HCT116 (cell line): ENCODE data around the gene ZBTB24. TPM values are rescaled to one million over a fixed set of nuclear protein-coding genes. Genes with fewer than 3 reads are reported as not detected.

ENCODE experiments used
- ATAC-seq: fragments of 200-7000 bp; cut with Tn5 transposase; 2 replicates; pipeline ENCODE4 v1.9.1; 2020; ENCODE audit warnings: mild to moderate bottlenecking, moderate library complexity
- BruUV-seq: library from RNA; stranded (reverse); fragments of 400-500 nt; replicated peaks from 2 replicates; lab custom pipeline; 2021; lab: Mats Ljungman, UMichigan
- CTCF ChIA-PET: fragments of 300-600 bp; sonication (Branson Sonifier 250); formaldehyde crosslinking; loops from one replicate; lab custom pipeline; 2021; ENCODE audit warnings: antibody characterized with exemption; lab: Charles Lee
- POLR2A ChIA-PET: fragments of 300-600, 350-600 bp; sonication (Branson Sonifier 250); formaldehyde crosslinking; loops from one replicate; lab custom pipeline; 2021; ENCODE audit warnings: antibody characterized with exemption; lab: Charles Lee
- RAD21 ChIA-PET, 2 experiments: fragments of 300-600 bp; sonication (Branson Sonifier 250); formaldehyde crosslinking; loops; one replicate each; lab custom pipeline; 2023; ENCODE audit warnings: low total read pairs in 2 of 2; ENCODE audit not compliant: uncharacterized antibody in 2 of 2, unreplicated experiment in 2 of 2, low non-redundant PET in 1 of 2; lab: Charles Lee
- DNase-seq: peaks from one replicate; pipeline ENCODE4 v3.0.0-alpha.2; 2010; ENCODE audit warnings: low read depth, low spot score
- H2AFZ ChIP-seq: fragments of 200-600 bp; shearing (Covaris generic), sonication (generic); 2 replicates; pipeline ENCODE4 v1.6.1; 2017; ENCODE audit warnings: low read depth, mixed run types, mixed read lengths, antibody characterized with exemption, low read length; ENCODE audit not compliant: poor library complexity, severe bottlenecking
- H3K27ac ChIP-seq: 2 replicates; pipeline ENCODE4 v1.5.1; 2012; ENCODE audit warnings: low read depth, low read length
- H3K27me3 ChIP-seq: fragments of 200-600 bp; sonication (generic); 2 replicates; pipeline ENCODE4 v1.6.1; 2016; ENCODE audit warnings: mixed run types, low read length, mixed read lengths; ENCODE audit not compliant: insufficient read depth
- H3K36me3 ChIP-seq, 2 experiments: fragments of 200-500 bp in 1 of 2; fragments of 200-600 bp in 1 of 2; sonication (Bioruptor generic) in 1 of 2; sonication (generic) in 1 of 2; 2 replicates each; pipeline versions ENCODE4 v1.5.1 to v1.6.1; 2014 to 2016; ENCODE audit warnings: low read length in 2 of 2, inconsistent platforms in 1 of 2, mixed read lengths in 1 of 2, mixed run types in 1 of 2; ENCODE audit not compliant: insufficient read depth in 2 of 2, control insufficient read depth in 1 of 2
- H3K4me1 ChIP-seq, 2 experiments: fragments of 200-600 bp in 1 of 2; sonication (generic) in 1 of 2; 2 replicates each; pipeline versions ENCODE4 v1.5.1 to v1.6.1; 2012 to 2017; ENCODE audit warnings: low read length in 2 of 2, inconsistent platforms in 1 of 2, mild to moderate bottlenecking in 1 of 2, mixed read lengths in 1 of 2, mixed run types in 1 of 2, moderate library complexity in 1 of 2; ENCODE audit not compliant: insufficient read depth in 2 of 2, control insufficient read depth in 1 of 2
- H3K4me2 ChIP-seq: fragments of 200-600 bp; sonication (generic); 2 replicates; pipeline ENCODE4 v1.6.1; 2017; ENCODE audit warnings: mixed run types, low read length, mixed read lengths
- H3K4me3 ChIP-seq, 2 experiments: fragments of 200-600 bp in 1 of 2; sonication (generic) in 1 of 2; replicated peaks in 1 of 2; 2 replicates each; pipeline ENCODE4 v1.5.1; 2011 to 2016; ENCODE audit warnings: low read length in 2 of 2, control low read depth in 1 of 2, low read depth in 1 of 2, mild to moderate bottlenecking in 1 of 2, mixed read lengths in 1 of 2, mixed run types in 1 of 2
- H3K79me2 ChIP-seq: fragments of 200-600 bp; sonication (generic); 2 replicates; pipeline ENCODE4 v1.6.1; 2017; ENCODE audit warnings: mild to moderate bottlenecking, mixed run types, low read length, moderate library complexity, mixed read lengths; ENCODE audit not compliant: insufficient read depth
- H3K9ac ChIP-seq: fragments of 200-600 bp; sonication (generic); 2 replicates; pipeline ENCODE4 v1.6.1; 2016; ENCODE audit warnings: low read length, mixed read lengths
- H3K9me2 ChIP-seq: fragments of 200-600 bp; sonication (generic), shearing (Covaris generic); 2 replicates; pipeline ENCODE4 v1.6.1; 2017; ENCODE audit warnings: mixed run types, mild to moderate bottlenecking, moderate library complexity; ENCODE audit not compliant: insufficient read depth
- H3K9me3 ChIP-seq, 2 experiments: fragments of 200-500 bp in 1 of 2; fragments of 200-600 bp in 1 of 2; sonication (Bioruptor generic) in 1 of 2; sonication (generic) in 1 of 2; 2 replicates each; pipeline ENCODE4 v1.6.1; 2014 to 2017; ENCODE audit warnings: low read length in 2 of 2, mixed read lengths in 2 of 2, inconsistent platforms in 1 of 2, low read depth in 1 of 2, mild to moderate bottlenecking in 1 of 2, mixed run types in 1 of 2, moderate library complexity in 1 of 2; ENCODE audit not compliant: control insufficient read depth in 1 of 2, insufficient read depth in 1 of 2
- H4K20me1 ChIP-seq: fragments of 200-600 bp; sonication (generic), shearing (Covaris generic); 2 replicates; pipeline ENCODE4 v1.6.1; 2017; ENCODE audit warnings: mixed run types, mild to moderate bottlenecking, moderate library complexity; ENCODE audit not compliant: insufficient read depth
- EGR1 ChIP-seq: IDR thresholded peaks from 2 replicates; pipeline ENCODE4 v1.6.1; 2012; ENCODE audit warnings: low read depth
- ELF1 ChIP-seq: IDR thresholded peaks from 2 replicates; pipeline ENCODE4 v1.6.1; 2012; ENCODE audit warnings: low read depth, borderline replicate concordance
- EZH2 ChIP-seq: fragments of 200-600 bp; sonication (generic); IDR thresholded peaks from 2 replicates; pipeline ENCODE4 v1.6.1; 2017; ENCODE audit warnings: antibody characterized with exemption, mixed run types
- POLR2A ChIP-seq: IDR thresholded peaks from 2 replicates; pipeline ENCODE4 v1.7.0; 2011; ENCODE audit warnings: borderline replicate concordance; ENCODE audit not compliant: insufficient read depth, insufficient read length; ENCODE audit errors: extremely low read depth
- POLR2AphosphoS5 ChIP-seq: IDR thresholded peaks from 2 replicates; pipeline ENCODE4 v1.6.1; 2011; ENCODE audit warnings: mild to moderate bottlenecking, low read depth, low read length, moderate library complexity
- SP1 ChIP-seq: IDR thresholded peaks from 2 replicates; pipeline ENCODE4 v1.6.1; 2012; ENCODE audit warnings: low read depth
- SRF ChIP-seq: IDR thresholded peaks from 2 replicates; pipeline ENCODE4 v1.6.1; 2012; ENCODE audit warnings: low read depth
- TCF7L2 ChIP-seq: IDR thresholded peaks from 2 replicates; pipeline ENCODE4 v1.7.0; 2011; ENCODE audit warnings: borderline replicate concordance, inconsistent platforms; ENCODE audit not compliant: insufficient read depth, insufficient read length; ENCODE audit errors: extremely low read depth
- ZFX ChIP-seq: fragments of 450-650 bp; IDR thresholded peaks from 2 replicates; pipeline ENCODE4 v1.6.1; 2017
- ZNF274 ChIP-seq: fragments of 200-500 bp; sonication (Bioruptor generic); IDR thresholded peaks from 2 replicates; pipeline ENCODE4 v1.6.1; 2014; ENCODE audit warnings: mild to moderate bottlenecking, low read depth, low read length, inconsistent platforms
- intact Hi-C: fragments of 100-400 bp; cut with micrococcal nuclease; formaldehyde crosslinking; loops from 2 replicates; pipeline ENCODE4 v1.10.0; 2022
- total RNA-seq: library from RNA; stranded (reverse); gene quantifications from one replicate; pipeline ENCODE4 v1.2.1, GENCODE V29; 2021; ENCODE audit not compliant: unreplicated experiment
- TF ChIP-seq, protein P1 (sequence below), 3 experiments: fragments of 200-600 bp in 1 of 3; sonication (generic) in 1 of 3; IDR thresholded peaks in 2 of 3; conservative IDR thresholded peaks in 1 of 3; 2 replicates each; pipeline ENCODE4 v1.5.1; 2012 to 2017; ENCODE audit warnings: low read depth in 2 of 3, low read length in 2 of 3, antibody characterized with exemption in 1 of 3, borderline replicate concordance in 1 of 3, control low read depth in 1 of 3, mild to moderate bottlenecking in 1 of 3, mixed read lengths in 1 of 3, mixed run types in 1 of 3, moderate library complexity in 1 of 3; ENCODE audit not compliant: insufficient read depth in 1 of 3
- TF ChIP-seq, protein P2 (sequence below): IDR thresholded peaks from 2 replicates; pipeline ENCODE4 v1.6.1; 2011; ENCODE audit warnings: mild to moderate bottlenecking, low read length, moderate library complexity; ENCODE audit not compliant: insufficient replicate concordance; ENCODE audit errors: extremely low read depth
- TF ChIP-seq, protein P3 (sequence below): IDR thresholded peaks from 2 replicates; pipeline ENCODE4 v1.6.1; 2012
- TF ChIP-seq, protein P4 (sequence below): IDR thresholded peaks from 2 replicates; pipeline ENCODE4 v1.6.1; 2012

Gene ZBTB24
- total RNA-seq, 1 experiment from 2014 or later, result 11.3 TPM

DNA sequence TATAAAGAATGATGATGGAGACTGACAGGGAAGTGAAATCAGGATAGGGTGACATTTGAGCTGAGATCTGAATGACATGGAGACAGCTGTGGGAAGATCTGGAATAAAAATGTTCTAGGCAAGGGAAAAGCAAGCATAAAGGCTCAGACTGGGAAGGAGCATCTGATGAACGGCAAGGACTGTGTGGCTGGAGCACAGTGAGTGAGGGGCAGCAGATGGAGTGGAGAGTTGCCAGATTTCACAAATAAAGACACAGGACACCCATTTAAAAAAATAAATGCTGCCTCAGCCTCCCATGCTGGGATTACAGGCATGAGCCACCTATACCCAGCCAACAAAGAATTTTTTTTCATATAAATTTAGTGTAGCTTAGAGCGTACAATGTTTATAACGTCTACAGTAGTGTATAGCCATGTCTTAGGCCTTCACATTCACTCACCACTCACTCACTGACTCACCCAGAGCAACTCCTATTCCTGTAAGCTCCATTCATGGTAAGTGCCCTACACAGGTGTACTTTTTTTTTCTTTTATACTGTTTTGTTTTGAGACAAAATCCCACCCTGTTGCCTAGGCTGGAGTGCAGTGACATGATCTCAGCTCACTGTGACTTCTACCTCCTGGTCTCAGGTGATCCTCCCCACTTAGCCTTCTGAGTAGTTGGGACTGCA is 2.4 kb upstream of the ZBTB24 start:
- POLR2A ChIA-PET, result no interaction called here

DNA sequence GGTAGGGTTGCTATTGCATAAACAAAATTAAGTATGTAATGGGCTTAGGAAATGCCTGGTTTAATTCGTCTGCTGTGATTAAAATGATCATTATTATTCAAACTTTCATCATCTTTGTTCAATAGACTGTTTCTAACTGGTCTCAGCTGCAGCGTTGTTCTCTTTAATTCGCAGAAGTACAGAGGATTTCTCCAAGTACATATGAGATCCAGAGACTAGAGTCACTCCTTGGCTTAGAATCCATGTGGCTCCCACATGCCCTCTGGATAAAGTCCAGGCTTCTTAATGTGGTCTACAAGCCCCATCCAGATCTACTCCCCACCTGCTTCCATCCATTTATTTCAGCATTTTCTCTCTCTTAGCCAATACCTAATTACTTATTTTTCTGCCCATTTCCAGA is 1.1 kb upstream of the ZBTB24 start:
- POLR2A ChIA-PET, result no interaction called here
- Histone ChIP-seq H3K4me2 (peak overlapping the region; percentile 74), H3K9ac (peak overlapping the region; percentile 36; the same call in 1 of the 2 replicates), H3K9me3 (no peaks in the 10 kb centered on the region), H3K9me2 (no peaks in the 10 kb centered on the region), H2AFZ (peak overlapping the region; percentile 78), H3K36me3 (peaks cover 13 to 15% of the 10 kb centered on the region in 2 experiments; a peak in 3 of 4 replicates), H3K4me1 (peaks cover 4 to 15% of the 10 kb centered on the region in 2 experiments; a peak in 3 of 4 replicates), H3K79me2 (peaks cover 36% of the 10 kb centered on the region), H3K27ac (no peak overlapping the region), H3K4me3 (peak overlapping the region in 1 of 2 experiments; percentile 48; a peak in 2 of 4 replicates), H3K27me3 (no peaks in the 10 kb centered on the region), H4K20me1 (no peaks in the 10 kb centered on the region)
- DNase-seq (no peak), ATAC-seq (no peak)
- TF ChIP-seq POLR2A, result no peak
- TF ChIP-seq, protein P1, sequence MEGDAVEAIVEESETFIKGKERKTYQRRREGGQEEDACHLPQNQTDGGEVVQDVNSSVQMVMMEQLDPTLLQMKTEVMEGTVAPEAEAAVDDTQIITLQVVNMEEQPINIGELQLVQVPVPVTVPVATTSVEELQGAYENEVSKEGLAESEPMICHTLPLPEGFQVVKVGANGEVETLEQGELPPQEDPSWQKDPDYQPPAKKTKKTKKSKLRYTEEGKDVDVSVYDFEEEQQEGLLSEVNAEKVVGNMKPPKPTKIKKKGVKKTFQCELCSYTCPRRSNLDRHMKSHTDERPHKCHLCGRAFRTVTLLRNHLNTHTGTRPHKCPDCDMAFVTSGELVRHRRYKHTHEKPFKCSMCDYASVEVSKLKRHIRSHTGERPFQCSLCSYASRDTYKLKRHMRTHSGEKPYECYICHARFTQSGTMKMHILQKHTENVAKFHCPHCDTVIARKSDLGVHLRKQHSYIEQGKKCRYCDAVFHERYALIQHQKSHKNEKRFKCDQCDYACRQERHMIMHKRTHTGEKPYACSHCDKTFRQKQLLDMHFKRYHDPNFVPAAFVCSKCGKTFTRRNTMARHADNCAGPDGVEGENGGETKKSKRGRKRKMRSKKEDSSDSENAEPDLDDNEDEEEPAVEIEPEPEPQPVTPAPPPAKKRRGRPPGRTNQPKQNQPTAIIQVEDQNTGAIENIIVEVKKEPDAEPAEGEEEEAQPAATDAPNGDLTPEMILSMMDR (IDR thresholded peaks at IDR 0.05 in 2 of 3, conservative IDR thresholded peaks at IDR 0.05 in 1 of 3; ENCODE audit: borderline replicate concordance in 1 of 3, insufficient read depth in 1 of 3, low read depth in 2 of 3, low read length in 2 of 3), result no peak
- no peak for TF ChIP-seq ZFX
- TF ChIP-seq, protein P2, sequence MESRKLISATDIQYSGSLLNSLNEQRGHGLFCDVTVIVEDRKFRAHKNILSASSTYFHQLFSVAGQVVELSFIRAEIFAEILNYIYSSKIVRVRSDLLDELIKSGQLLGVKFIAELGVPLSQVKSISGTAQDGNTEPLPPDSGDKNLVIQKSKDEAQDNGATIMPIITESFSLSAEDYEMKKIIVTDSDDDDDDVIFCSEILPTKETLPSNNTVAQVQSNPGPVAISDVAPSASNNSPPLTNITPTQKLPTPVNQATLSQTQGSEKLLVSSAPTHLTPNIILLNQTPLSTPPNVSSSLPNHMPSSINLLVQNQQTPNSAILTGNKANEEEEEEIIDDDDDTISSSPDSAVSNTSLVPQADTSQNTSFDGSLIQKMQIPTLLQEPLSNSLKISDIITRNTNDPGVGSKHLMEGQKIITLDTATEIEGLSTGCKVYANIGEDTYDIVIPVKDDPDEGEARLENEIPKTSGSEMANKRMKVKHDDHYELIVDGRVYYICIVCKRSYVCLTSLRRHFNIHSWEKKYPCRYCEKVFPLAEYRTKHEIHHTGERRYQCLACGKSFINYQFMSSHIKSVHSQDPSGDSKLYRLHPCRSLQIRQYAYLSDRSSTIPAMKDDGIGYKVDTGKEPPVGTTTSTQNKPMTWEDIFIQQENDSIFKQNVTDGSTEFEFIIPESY, result no peak
- no peak for TF ChIP-seq ELF1
- no peak for TF ChIP-seq TCF7L2
- TF ChIP-seq, protein P3, sequence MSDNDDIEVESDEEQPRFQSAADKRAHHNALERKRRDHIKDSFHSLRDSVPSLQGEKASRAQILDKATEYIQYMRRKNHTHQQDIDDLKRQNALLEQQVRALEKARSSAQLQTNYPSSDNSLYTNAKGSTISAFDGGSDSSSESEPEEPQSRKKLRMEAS, result no peak
- no peak for TF ChIP-seq EGR1
- no peak for TF ChIP-seq POLR2AphosphoS5
- RAD21 ChIA-PET, result no interaction called here
- intact Hi-C loops, result no loop called here
- CTCF ChIA-PET, result no interaction called here
- BruUV-seq, result no TSS peak

More for the DNA sequence above, 2.4 kb upstream of the ZBTB24 start:
- ATAC-seq (no peak), DNase-seq (no peak)
- BruUV-seq, result no TSS peak
- peaks cover 4 to 15% of the 10 kb centered on the region in 2 experiments; a peak in 3 of 4 replicates for H3K4me1 ChIP-seq
- no peaks in the 10 kb centered on the region for H4K20me1 ChIP-seq
- H3K4me3 ChIP-seq, result no peak overlapping the region
- peaks cover 10 to 15% of the 10 kb centered on the region in 2 experiments; a peak in 3 of 4 replicates for H3K36me3 ChIP-seq
- intact Hi-C loops, result no loop called here
- H2AFZ ChIP-seq, result no peak overlapping the region
- H3K27me3 ChIP-seq, result no peaks in the 10 kb centered on the region
- CTCF ChIA-PET, result no interaction called here
- no peak overlapping the region for H3K27ac ChIP-seq
- RAD21 ChIA-PET, result no interaction called here
- H3K9ac ChIP-seq, result no peak overlapping the region
- H3K9me3 ChIP-seq, result no peaks in the 10 kb centered on the region
- peaks cover 24% of the 10 kb centered on the region for H3K79me2 ChIP-seq
- no peak overlapping the region for H3K4me2 ChIP-seq
- TF ChIP-seq EZH2 (no peak), SRF (no peak), ZNF274 (no peak), EGR1 (no peak), SP1 (no peak), ELF1 (no peak)
- TF ChIP-seq, protein P4, sequence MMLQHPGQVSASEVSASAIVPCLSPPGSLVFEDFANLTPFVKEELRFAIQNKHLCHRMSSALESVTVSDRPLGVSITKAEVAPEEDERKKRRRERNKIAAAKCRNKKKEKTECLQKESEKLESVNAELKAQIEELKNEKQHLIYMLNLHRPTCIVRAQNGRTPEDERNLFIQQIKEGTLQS, result no peak
- no peaks in the 10 kb centered on the region for H3K9me2 ChIP-seq
